Measurements from ENCODE around the gene PRKCD.

Gene PRKCD

GRCh38 chr3:53185761-53186465, 24.9 kb downstream of the PRKCD start:
- TF ChIP-seq SIN3A (IDR thresholded peaks at IDR 0.05; ENCODE audit: borderline replicate concordance, insufficient read depth, low read length) (no peak), POLR2AphosphoS5 (IDR thresholded peaks at IDR 0.05; ENCODE audit: low read depth, low read length) (no peak), TAF1 (IDR thresholded peaks at IDR 0.05; ENCODE audit: borderline replicate concordance, insufficient read depth, low read length) (no peak), FOXP2 (optimal IDR thresholded peaks at IDR 0.05; ENCODE audit: borderline replicate concordance, extremely low read depth, extremely low read length, insufficient read depth) (no peak), REST (IDR thresholded peaks at IDR 0.05; ENCODE audit: insufficient read depth in 1 of 2, low read depth in 2 of 2, low read length in 2 of 2) (no peak)

- TF ChIP-seq REST (IDR thresholded peaks at IDR 0.05; ENCODE audit: insufficient read depth in 1 of 2, low read depth in 2 of 2, low read length in 2 of 2), result no peak
- TF ChIP-seq TAF1 (IDR thresholded peaks at IDR 0.05; ENCODE audit: borderline replicate concordance, insufficient read depth, low read length), result no peak
- no peak for TF ChIP-seq POLR2AphosphoS5 (IDR thresholded peaks at IDR 0.05; ENCODE audit: low read depth, low read length)
- TF ChIP-seq FOXP2 (optimal IDR thresholded peaks at IDR 0.05; ENCODE audit: borderline replicate concordance, extremely low read depth, extremely low read length, insufficient read depth), result no peak
- TF ChIP-seq SIN3A (IDR thresholded peaks at IDR 0.05; ENCODE audit: borderline replicate concordance, insufficient read depth, low read length), result no peak
Observed at GRCh38 chr3:53186726-53187125, 25.7 kb downstream of the PRKCD start.

GRCh38 chr3:53187430-53187829, 26.4 kb downstream of the PRKCD start:
- no peak for TF ChIP-seq REST (IDR thresholded peaks at IDR 0.05; ENCODE audit: insufficient read depth in 1 of 2, low read depth in 2 of 2, low read length in 2 of 2)
- TF ChIP-seq SIN3A (IDR thresholded peaks at IDR 0.05; ENCODE audit: borderline replicate concordance, insufficient read depth, low read length), result no peak
- TF ChIP-seq TAF1 (IDR thresholded peaks at IDR 0.05; ENCODE audit: borderline replicate concordance, insufficient read depth, low read length), result no peak
- no peak for TF ChIP-seq POLR2AphosphoS5 (IDR thresholded peaks at IDR 0.05; ENCODE audit: low read depth, low read length)
- TF ChIP-seq FOXP2 (optimal IDR thresholded peaks at IDR 0.05; ENCODE audit: borderline replicate concordance, extremely low read depth, extremely low read length, insufficient read depth), result no peak

GRCh38 chr3:53188136-53188685, 27.2 kb downstream of the PRKCD start:
- TF ChIP-seq REST (IDR thresholded peaks at IDR 0.05; ENCODE audit: insufficient read depth in 1 of 2, low read depth in 2 of 2, low read length in 2 of 2) (no peak), TAF1 (IDR thresholded peaks at IDR 0.05; ENCODE audit: borderline replicate concordance, insufficient read depth, low read length) (no peak), SIN3A (IDR thresholded peaks at IDR 0.05; ENCODE audit: borderline replicate concordance, insufficient read depth, low read length) (no peak), POLR2AphosphoS5 (IDR thresholded peaks at IDR 0.05; ENCODE audit: low read depth, low read length) (no peak), FOXP2 (optimal IDR thresholded peaks at IDR 0.05; ENCODE audit: borderline replicate concordance, extremely low read depth, extremely low read length, insufficient read depth) (no peak)
